ENCODE data around the gene SCYGR6.

- TF ChIP-seq CTCF (IDR thresholded peaks at IDR 0.05), result no peak
- no peak for TF ChIP-seq TEAD4 (CRISPR knock-in tag; IDR thresholded peaks at IDR 0.05)
- no peak for TF ChIP-seq ATF2 (CRISPR knock-in tag; IDR thresholded peaks at IDR 0.05; ENCODE audit: borderline replicate concordance, low read depth)
Observed at GRCh38 chr2:227706859-227707258, 17.7 kb downstream of the SCYGR6 start.
